ENCODE results near the gene LPCAT1. TPM values are rescaled to one million over a fixed set of nuclear protein-coding genes. Genes with fewer than 3 reads are reported as not detected.

LPCAT1 gene
- total RNA-seq, 1 donor from 2014 or later = 86.2 TPM

GRCh38 chr5:1555011-1555807 lies 31.4 kb upstream of the LPCAT1 start:
- Histone ChIP-seq H3K4me1 (no peaks in the 10 kb centered on the region), H3K27ac (no peak overlapping the region), H3K4me3 (no peak overlapping the region), H3K36me3 (no peaks in the 10 kb centered on the region), H3K27me3 (no peaks in the 10 kb centered on the region), H3K9me3 (no peaks in the 10 kb centered on the region)
- DNase-seq (ENCODE audit: low spot score in 2 of 2) = no peak
- intact Hi-C loops (cut with DNase I) = no loop called here
- no peak for TF ChIP-seq CTCF (IDR thresholded peaks at IDR 0.05)

GRCh38 chr5:1554410-1554967 lies 30.7 kb upstream of the LPCAT1 start:
- Histone ChIP-seq H3K9me3 (no peaks in the 10 kb centered on the region), H3K4me3 (no peak overlapping the region), H3K36me3 (no peaks in the 10 kb centered on the region), H3K27me3 (no peaks in the 10 kb centered on the region), H3K4me1 (no peaks in the 10 kb centered on the region), H3K27ac (no peak overlapping the region)
- DNase-seq (ENCODE audit: low spot score in 2 of 2) = no peak
- TF ChIP-seq CTCF (IDR thresholded peaks at IDR 0.05) = no peak
- intact Hi-C loops (cut with DNase I) = no loop called here

GRCh38 chr5:1553539-1554409 lies 30.0 kb upstream of the LPCAT1 start:
- no peak overlapping the region for H3K27ac ChIP-seq
- no peaks in the 10 kb centered on the region for H3K36me3 ChIP-seq
- H3K4me1 ChIP-seq = no peaks in the 10 kb centered on the region
- H3K4me3 ChIP-seq = no peak overlapping the region
- H3K27me3 ChIP-seq = no peaks in the 10 kb centered on the region
- intact Hi-C loops (cut with DNase I) = no loop called here
- no peaks in the 10 kb centered on the region for H3K9me3 ChIP-seq
- no peak for DNase-seq (ENCODE audit: low spot score in 2 of 2)
- TF ChIP-seq CTCF (IDR thresholded peaks at IDR 0.05) = no peak

GRCh38 chr5:1552521-1553255 lies 28.9 kb upstream of the LPCAT1 start:
- Histone ChIP-seq H3K36me3 (no peaks in the 10 kb centered on the region), H3K27me3 (no peaks in the 10 kb centered on the region), H3K27ac (peak overlapping the region in 1 of 2 donors; percentile 28), H3K9me3 (no peaks in the 10 kb centered on the region), H3K4me1 (no peaks in the 10 kb centered on the region), H3K4me3 (peak overlapping the region in 1 of 2 donors; percentile 25)
- intact Hi-C loops (cut with DNase I) = no loop called here
- no peak for TF ChIP-seq CTCF (IDR thresholded peaks at IDR 0.05)
- no peak for DNase-seq (ENCODE audit: low spot score in 2 of 2)
